BLaER1 (cell line): ENCODE measurements around the gene SPOUT1.
A peak's percentile ranks its signal among the peaks of the same experiment; 100 is the strongest.

ENCODE experiments used
- H3K27ac ChIP-seq: shearing (Covaris generic); formaldehyde crosslinking; 2 replicates; pipeline ENCODE4 v1.8.1; 2022
- H3K27me3 ChIP-seq: shearing (Covaris generic); formaldehyde crosslinking; 2 replicates; pipeline ENCODE4 v1.8.1; 2022
- H3K36me3 ChIP-seq: shearing (Covaris generic); formaldehyde crosslinking; 2 replicates; pipeline ENCODE4 v1.8.1; 2022
- H3K4me1 ChIP-seq: shearing (Covaris generic); formaldehyde crosslinking; 2 replicates; pipeline ENCODE4 v1.8.1; 2022
- H3K4me2 ChIP-seq: shearing (Covaris generic); formaldehyde crosslinking; 2 replicates; pipeline ENCODE4 v1.8.1; 2022
- H3K4me3 ChIP-seq: shearing (Covaris generic); formaldehyde crosslinking; 2 replicates; pipeline ENCODE4 v1.8.1; 2022
- H3K9ac ChIP-seq: shearing (Covaris generic); formaldehyde crosslinking; 2 replicates; pipeline ENCODE4 v1.8.1; 2022
- H3K9me3 ChIP-seq: shearing (Covaris generic); formaldehyde crosslinking; 2 replicates; pipeline ENCODE4 v1.8.1; 2022
- H4K20me1 ChIP-seq: shearing (Covaris generic); formaldehyde crosslinking; 2 replicates; pipeline ENCODE4 v1.8.1; 2022
- Cebpa-rat ChIP-seq: shearing (Covaris generic); IDR thresholded peaks from 2 replicates; pipeline ENCODE4 v1.8.1; 2022

SPOUT1 gene

DNA sequence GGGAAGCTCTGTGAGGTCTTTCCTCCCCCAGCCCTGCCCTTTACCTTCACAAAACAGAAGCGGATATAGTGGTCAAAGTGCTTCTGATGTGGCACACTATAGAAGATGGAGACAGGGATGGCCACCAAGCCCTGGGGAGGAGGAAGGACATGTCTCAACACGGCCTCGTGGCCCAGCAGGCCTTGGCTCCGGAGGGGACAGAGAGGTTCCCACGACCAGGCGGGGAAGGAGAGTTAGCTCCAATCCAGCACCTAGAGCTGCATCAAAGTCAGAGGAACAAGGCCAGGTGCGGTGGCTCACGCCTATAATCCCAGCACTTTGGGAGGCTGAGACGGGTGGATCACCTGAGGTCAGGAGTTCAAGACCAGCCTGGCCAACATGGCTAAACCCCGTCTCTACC, 4.1 kb upstream of the SPOUT1 start:
- no peak overlapping the region for H3K4me2 ChIP-seq
- H4K20me1 ChIP-seq, result peaks cover 5% of the 10 kb centered on the region; the same call in 1 of the 2 replicates
- H3K27me3 ChIP-seq, result no peaks in the 10 kb centered on the region
- H3K4me3 ChIP-seq, result no peak overlapping the region
- H3K9me3 ChIP-seq, result no peaks in the 10 kb centered on the region
- H3K27ac ChIP-seq, result no peak overlapping the region
- H3K36me3 ChIP-seq, result peaks cover 52% of the 10 kb centered on the region
- no peak overlapping the region for H3K9ac ChIP-seq
- H3K4me1 ChIP-seq, result peaks cover 8% of the 10 kb centered on the region
- TF ChIP-seq Cebpa-rat, result no peak

DNA sequence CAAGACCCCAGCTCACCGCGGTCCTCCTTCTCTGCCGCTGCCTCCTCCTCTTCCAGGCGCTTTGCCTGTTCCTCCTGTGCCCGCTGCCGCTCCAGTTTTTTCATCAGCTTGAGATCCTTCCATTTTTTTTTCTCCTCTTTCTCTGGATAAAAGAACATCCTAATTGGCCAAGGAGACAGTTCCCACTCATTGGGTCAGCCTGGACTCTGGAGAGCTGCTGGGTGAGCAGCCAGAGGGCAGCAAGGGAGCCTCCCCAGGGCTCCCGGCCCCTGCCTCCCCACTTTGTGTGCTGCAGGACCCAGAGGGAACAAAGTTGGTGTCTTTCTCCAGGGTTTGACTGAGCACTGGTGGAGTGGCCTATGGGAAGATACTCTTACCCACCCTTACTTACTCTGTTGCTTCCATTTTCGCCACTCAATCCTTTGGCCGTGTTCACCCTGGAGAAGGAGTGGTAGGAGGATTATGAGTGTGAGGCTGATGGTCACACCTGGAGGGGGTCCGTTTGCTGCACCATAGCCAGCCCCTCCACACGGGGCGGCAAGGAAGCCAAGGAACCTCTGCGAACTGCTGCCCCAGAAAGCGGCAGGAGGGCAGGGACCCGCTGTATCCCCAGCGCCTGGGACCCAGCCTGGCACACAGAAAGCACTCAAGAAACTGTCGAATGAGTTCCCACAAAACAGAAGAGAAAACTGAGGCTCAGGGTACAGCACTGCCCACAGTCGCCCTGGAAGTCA, 708 bp downstream of the SPOUT1 start:
- H3K4me2 ChIP-seq, result peak overlapping the region; percentile 90
- peak overlapping the region; percentile 92 for H3K9ac ChIP-seq
- peak overlapping the region; percentile 85 for H3K4me3 ChIP-seq
- peak overlapping the region; percentile 83 for H3K27ac ChIP-seq
- no peaks in the 10 kb centered on the region for H3K27me3 ChIP-seq
- peaks cover 9% of the 10 kb centered on the region; the same call in 1 of the 2 replicates for H4K20me1 ChIP-seq
- peaks cover 19% of the 10 kb centered on the region for H3K4me1 ChIP-seq
- H3K36me3 ChIP-seq, result peaks cover 57% of the 10 kb centered on the region
- no peak for TF ChIP-seq Cebpa-rat
- no peaks in the 10 kb centered on the region for H3K9me3 ChIP-seq

DNA sequence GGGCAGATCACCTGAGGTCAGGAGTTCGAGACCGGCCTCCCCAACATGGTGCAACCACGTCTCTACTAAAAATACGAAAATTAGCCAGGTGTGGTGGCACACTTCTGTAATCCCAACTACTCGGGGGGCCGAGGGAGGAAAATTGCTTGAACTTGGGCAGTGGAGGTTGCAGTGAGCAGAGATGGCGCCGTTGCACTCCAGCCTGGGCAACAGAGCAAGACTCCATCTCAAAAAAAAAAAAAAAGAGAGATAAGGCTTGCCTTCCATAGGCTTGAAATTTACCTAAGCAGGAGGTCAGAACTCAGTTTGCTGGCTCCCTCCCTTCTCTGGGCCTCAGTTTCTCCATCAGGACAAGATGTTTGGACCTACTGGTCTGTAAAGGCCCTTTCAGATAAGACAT, 1.3 kb downstream of the SPOUT1 start:
- peaks cover 22% of the 10 kb centered on the region for H3K4me1 ChIP-seq
- H4K20me1 ChIP-seq, result peaks cover 13% of the 10 kb centered on the region; the same call in 1 of the 2 replicates
- no peak overlapping the region for H3K27ac ChIP-seq
- peaks cover 57% of the 10 kb centered on the region for H3K36me3 ChIP-seq
- H3K4me3 ChIP-seq, result peak overlapping the region; percentile 85; the same call in 1 of the 2 replicates
- H3K4me2 ChIP-seq, result peak overlapping the region; percentile 90
- H3K27me3 ChIP-seq, result no peaks in the 10 kb centered on the region
- peak overlapping the region; percentile 92; the same call in 1 of the 2 replicates for H3K9ac ChIP-seq
- no peak for TF ChIP-seq Cebpa-rat
- no peaks in the 10 kb centered on the region for H3K9me3 ChIP-seq

DNA sequence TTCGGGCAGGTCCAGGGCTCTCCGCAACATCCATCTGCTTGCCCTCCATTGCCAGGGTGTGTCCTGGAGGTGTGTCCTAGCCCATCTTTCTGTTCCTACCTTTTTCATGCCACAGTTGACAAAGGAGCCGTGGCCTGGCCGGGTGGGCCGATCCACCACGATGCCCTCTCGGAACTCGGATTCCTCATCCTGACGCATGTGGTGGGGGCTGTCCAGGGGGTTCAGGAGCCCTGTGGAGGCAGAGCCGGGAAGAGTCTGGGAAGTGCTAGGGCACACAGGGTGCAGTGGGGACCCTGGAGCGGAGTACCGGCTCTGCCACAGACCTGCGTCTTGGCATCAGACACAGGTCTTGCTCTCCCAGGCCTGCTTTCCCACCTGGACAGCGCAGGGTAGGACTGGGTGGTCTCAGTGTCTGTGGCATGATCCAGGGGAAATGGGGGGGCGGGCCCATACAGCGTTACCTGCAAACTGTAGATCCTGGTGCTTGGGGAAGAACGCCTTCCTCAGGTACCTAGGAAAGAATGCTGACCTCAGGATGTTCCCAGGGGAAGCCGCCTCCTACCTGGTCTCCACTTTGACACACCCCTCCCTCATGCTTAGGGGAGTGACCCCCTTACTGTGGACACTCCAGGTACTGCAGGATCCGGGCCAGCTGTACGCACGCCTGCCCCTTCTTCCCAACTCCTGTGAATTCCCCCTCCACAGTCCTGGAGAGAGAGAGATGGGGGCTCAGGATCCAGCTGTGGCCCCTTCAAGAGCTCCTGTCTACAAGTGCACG, 3.5 kb downstream of the SPOUT1 start:
- Histone ChIP-seq H3K36me3 (peaks cover 73% of the 10 kb centered on the region), H3K4me3 (no peak overlapping the region), H3K9ac (no peak overlapping the region), H3K9me3 (no peaks in the 10 kb centered on the region), H3K27ac (no peak overlapping the region), H3K27me3 (no peaks in the 10 kb centered on the region), H3K4me1 (peaks cover 25% of the 10 kb centered on the region), H4K20me1 (peaks cover 32% of the 10 kb centered on the region), H3K4me2 (no peak overlapping the region)
- TF ChIP-seq Cebpa-rat, result no peak

DNA sequence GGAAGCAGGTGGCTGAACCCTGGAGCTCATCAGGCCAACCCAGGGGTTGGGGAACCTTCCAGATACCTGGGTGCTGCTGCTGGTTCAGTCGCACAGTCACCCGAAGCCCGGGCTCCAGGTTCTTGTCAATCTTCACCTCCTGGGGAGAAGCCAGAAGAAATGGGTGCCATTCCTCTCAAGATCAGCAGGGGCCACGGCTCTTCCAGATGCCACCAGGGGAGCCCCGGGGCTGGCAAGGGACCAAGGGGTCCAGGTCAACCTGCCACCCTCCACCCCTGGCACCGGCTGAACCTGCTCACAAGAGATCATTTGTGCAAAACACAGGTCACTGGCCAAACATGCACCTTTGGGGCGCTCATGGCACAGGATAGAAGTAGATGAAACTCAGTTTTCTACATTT, 4.7 kb downstream of the SPOUT1 start:
- Histone ChIP-seq H3K4me2 (no peak overlapping the region), H3K27ac (no peak overlapping the region), H3K4me1 (peaks cover 32% of the 10 kb centered on the region), H3K9me3 (no peaks in the 10 kb centered on the region), H3K36me3 (peaks cover 80% of the 10 kb centered on the region), H3K9ac (no peak overlapping the region), H3K27me3 (no peaks in the 10 kb centered on the region), H4K20me1 (peaks cover 44% of the 10 kb centered on the region), H3K4me3 (no peak overlapping the region)
- no peak for TF ChIP-seq Cebpa-rat

DNA sequence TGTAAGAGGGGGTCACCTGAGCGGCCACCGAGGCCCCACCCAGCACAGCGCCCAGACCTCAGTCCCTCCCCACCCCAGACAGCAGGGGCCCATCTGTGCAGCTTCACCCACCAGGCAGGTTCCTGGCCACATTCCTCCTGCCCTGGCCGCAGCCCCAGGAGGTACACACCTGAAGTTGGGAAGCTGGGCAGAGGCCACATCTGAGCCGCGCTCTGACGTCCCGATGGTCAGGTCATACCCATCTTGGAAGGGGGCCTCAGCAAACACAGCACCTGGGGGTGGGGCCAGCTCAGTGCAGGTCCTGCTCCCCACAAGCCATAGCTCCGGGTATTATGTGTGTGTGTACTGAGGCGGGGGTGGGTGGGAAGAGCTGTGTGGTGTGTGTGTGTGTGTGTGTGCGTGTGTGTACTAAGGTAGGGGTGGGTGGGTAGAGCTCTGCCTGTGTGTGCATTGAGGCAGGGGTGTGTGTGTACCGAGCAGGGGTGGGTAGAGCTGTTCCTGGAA, 5.6 kb downstream of the SPOUT1 start:
- Histone ChIP-seq H3K4me3 (no peak overlapping the region), H3K9ac (no peak overlapping the region), H3K9me3 (no peaks in the 10 kb centered on the region), H3K27ac (no peak overlapping the region), H4K20me1 (peaks cover 52% of the 10 kb centered on the region), H3K4me1 (peaks cover 39% of the 10 kb centered on the region), H3K36me3 (peaks cover 80% of the 10 kb centered on the region), H3K4me2 (no peak overlapping the region), H3K27me3 (no peaks in the 10 kb centered on the region)
- TF ChIP-seq Cebpa-rat, result no peak

DNA sequence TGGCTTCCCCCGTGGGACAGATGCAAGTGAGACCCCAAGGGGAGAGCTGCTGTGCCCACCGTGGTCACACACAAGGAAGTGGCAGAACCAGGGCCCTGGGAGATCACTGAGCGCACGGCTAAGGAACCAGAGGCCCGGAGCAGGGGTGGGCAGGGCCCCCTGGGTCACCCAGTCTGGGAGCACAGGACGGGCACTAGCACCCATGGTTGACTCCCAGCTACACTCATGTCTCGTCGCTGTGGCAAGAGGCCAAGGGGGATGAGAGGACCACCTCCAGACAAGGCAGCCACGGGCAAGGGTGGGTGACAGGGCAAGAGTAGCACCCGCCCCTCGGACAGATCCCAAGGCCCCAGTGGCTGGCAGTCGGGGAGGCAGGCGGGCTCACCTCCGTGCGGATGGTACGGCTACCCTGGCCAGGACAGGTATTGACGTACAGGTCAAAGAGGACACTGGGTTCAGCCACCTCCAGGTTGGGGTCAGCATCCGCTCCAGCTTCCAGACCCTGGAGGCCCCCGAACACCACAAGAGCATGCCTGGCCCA, 6.2 kb downstream of the SPOUT1 start:
- peaks cover 46% of the 10 kb centered on the region for H4K20me1 ChIP-seq
- no peak overlapping the region for H3K4me2 ChIP-seq
- peaks cover 80% of the 10 kb centered on the region for H3K36me3 ChIP-seq
- no peak overlapping the region for H3K9ac ChIP-seq
- TF ChIP-seq Cebpa-rat, result no peak
- peaks cover 34% of the 10 kb centered on the region for H3K4me1 ChIP-seq
- H3K9me3 ChIP-seq, result no peaks in the 10 kb centered on the region
- no peaks in the 10 kb centered on the region for H3K27me3 ChIP-seq
- H3K27ac ChIP-seq, result no peak overlapping the region
- H3K4me3 ChIP-seq, result no peak overlapping the region

DNA sequence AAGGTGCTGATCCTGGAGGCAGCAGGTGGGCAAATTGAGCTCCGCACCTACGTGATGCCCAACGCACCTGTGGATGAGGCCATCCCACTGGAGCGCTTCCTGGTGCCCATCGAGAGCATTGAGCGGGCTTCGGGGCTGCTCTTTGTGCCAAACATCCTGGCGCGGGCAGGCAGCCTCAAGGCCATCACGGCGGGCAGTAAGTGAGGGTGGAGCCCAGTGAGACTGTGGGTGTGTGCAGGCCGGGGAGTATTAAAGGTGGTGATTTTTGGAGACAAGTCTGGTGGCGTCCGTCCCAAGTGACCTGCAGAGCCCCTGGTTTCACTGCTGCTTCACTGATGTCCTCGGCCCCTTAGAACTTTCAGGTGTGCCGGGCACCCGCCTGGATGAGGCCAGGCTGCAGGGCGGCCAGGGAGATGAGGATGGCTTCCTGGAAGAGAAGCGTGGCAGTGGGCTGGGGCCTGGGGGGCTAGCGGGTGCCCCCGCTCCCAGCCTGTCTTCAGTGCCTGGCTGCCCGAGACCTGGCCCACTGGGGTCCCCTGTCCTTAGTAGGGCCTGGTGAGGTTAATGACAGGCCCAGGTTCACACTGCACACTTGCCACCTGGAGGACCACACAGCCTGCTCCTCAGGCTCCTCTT, 7.1 kb downstream of the SPOUT1 start:
- H3K9ac ChIP-seq, result no peak overlapping the region
- H3K27ac ChIP-seq, result no peak overlapping the region
- H3K9me3 ChIP-seq, result no peaks in the 10 kb centered on the region
- H3K27me3 ChIP-seq, result no peaks in the 10 kb centered on the region
- H4K20me1 ChIP-seq, result peaks cover 45% of the 10 kb centered on the region
- no peak for TF ChIP-seq Cebpa-rat
- H3K4me1 ChIP-seq, result peaks cover 30% of the 10 kb centered on the region
- H3K4me2 ChIP-seq, result no peak overlapping the region
- H3K4me3 ChIP-seq, result no peak overlapping the region
- peaks cover 71% of the 10 kb centered on the region for H3K36me3 ChIP-seq

DNA sequence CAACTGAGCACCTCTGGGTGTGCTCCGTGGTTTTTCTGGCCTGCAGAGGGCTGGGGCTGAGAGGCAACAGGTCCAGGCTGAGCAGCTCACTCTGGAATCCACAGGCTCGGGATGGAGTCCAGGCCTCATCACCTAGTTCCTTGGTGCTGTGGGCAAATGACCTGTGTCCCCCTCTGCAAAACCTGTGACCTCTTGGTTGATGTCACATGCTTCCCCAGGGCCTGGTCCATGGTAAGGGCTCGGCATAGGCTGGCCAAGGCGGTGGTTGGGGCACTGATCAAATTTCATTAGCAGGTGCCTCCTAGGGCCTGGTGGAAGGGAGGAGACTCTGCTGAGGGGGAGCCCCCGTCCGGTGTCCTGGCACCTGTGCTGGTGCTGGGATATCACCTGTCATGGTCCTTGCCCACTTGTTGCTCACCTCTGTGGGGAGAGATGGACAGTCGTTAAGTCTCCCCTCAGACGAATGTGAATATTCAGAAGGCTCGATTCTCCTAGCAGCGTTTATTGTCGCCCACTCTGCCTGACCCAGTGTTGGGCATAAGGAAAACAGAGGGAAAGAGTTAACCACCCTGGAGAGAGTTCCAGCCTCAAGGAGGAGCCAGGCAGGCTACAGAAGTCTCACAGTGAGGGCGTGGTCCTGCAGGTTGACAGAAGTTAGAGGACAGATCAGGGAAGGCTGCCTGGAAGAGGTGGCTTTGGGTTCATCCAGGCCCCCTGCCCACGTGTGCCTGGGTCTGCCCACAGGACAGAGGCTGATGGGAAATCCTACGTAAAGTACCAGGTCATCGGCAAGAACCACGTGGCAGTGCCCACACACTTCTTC, 7.8 kb downstream of the SPOUT1 start:
- no peaks in the 10 kb centered on the region for H3K9me3 ChIP-seq
- peaks cover 31% of the 10 kb centered on the region for H3K4me1 ChIP-seq
- no peak overlapping the region for H3K4me2 ChIP-seq
- H3K27me3 ChIP-seq, result no peaks in the 10 kb centered on the region
- H3K4me3 ChIP-seq, result no peak overlapping the region
- H4K20me1 ChIP-seq, result peaks cover 45% of the 10 kb centered on the region
- peaks cover 64% of the 10 kb centered on the region for H3K36me3 ChIP-seq
- H3K9ac ChIP-seq, result no peak overlapping the region
- TF ChIP-seq Cebpa-rat, result no peak
- no peak overlapping the region for H3K27ac ChIP-seq
